HepG2 (cell line): ENCODE results near the gene LRRC45. TPM values are rescaled to one million over a fixed set of nuclear protein-coding genes. Genes with fewer than 3 reads are reported as not detected.

Experiments used
- ARID4A ChIP-seq: sonication (generic); formaldehyde crosslinking; IDR thresholded peaks from 2 replicates; pipeline ENCODE4 v1.5.0; 2020; ENCODE audit warnings: mild to moderate bottlenecking, missing genetic modification reagents, borderline replicate concordance
- E2F1 ChIP-seq: sonication (generic); formaldehyde crosslinking; IDR thresholded peaks from 2 replicates; pipeline ENCODE4 v1.5.0; 2020; ENCODE audit warnings: missing genetic modification reagents
- ETV5 ChIP-seq: IDR thresholded peaks from 2 replicates; pipeline ENCODE4 v1.6.1; 2018; ENCODE audit warnings: missing biosample characterization, missing genetic modification reagents, inconsistent platforms, borderline replicate concordance
- GABPB1 ChIP-seq: IDR thresholded peaks from 2 replicates; pipeline ENCODE4 v1.6.1; 2016; ENCODE audit warnings: mild to moderate bottlenecking, missing genetic modification reagents, moderate library complexity, missing compliant biosample characterization
- GTF2F1 ChIP-seq: fragments of 150-350 bp; IDR thresholded peaks from 2 replicates; pipeline ENCODE4 v1.6.1; 2014; ENCODE audit warnings: low read length
- HCFC1 ChIP-seq: fragments of 150-350 bp; IDR thresholded peaks from 2 replicates; pipeline ENCODE4 v1.6.1; 2014; ENCODE audit warnings: low read depth, low read length
- HNF4A ChIP-seq: sonication (generic); formaldehyde crosslinking; IDR thresholded peaks from 2 replicates; pipeline ENCODE4 v1.4.0; 2020; ENCODE audit warnings: missing genetic modification reagents
- NPAS2 ChIP-seq: sonication (generic); formaldehyde crosslinking; IDR thresholded peaks from 2 replicates; pipeline ENCODE4 v1.8.0; 2022; ENCODE audit warnings: mild to moderate bottlenecking, missing genetic modification reagents, borderline replicate concordance
- SCMH1 ChIP-seq: sonication (generic); formaldehyde crosslinking; IDR thresholded peaks from 2 replicates; pipeline ENCODE4 v1.9.0; 2021; ENCODE audit warnings: missing genetic modification reagents, mild to moderate bottlenecking, borderline replicate concordance
- SETDB1 ChIP-seq: sonication (generic); formaldehyde crosslinking; IDR thresholded peaks from 2 replicates; pipeline ENCODE4 v1.5.1; 2020; ENCODE audit warnings: missing genetic modification reagents, mild to moderate bottlenecking, borderline replicate concordance
- SMC3 ChIP-seq: IDR thresholded peaks from 2 replicates; pipeline ENCODE4 v1.6.1; 2011; ENCODE audit warnings: low read length, improper control_type of control experiment
- SPEN ChIP-seq: sonication (generic); formaldehyde crosslinking; IDR thresholded peaks from 2 replicates; pipeline ENCODE4 v1.5.1; 2020; ENCODE audit warnings: low read depth, mild to moderate bottlenecking, missing genetic modification reagents
- SYNCRIP ChIP-seq: fragments of 200-400 bp; formaldehyde crosslinking; IDR thresholded peaks from 2 replicates; pipeline ENCODE4 v1.6.1; 2018; ENCODE audit warnings: mild to moderate bottlenecking, low read depth, low read length; ENCODE audit not compliant: insufficient read depth
- TAF15 ChIP-seq: fragments of 200-400 bp; formaldehyde crosslinking; IDR thresholded peaks from one replicate; pipeline ENCODE4 v1.6.1; 2018; ENCODE audit warnings: mild to moderate bottlenecking, low read depth, low read length; ENCODE audit not compliant: poor library complexity, severe bottlenecking
- ZBTB1 ChIP-seq: sonication (generic); formaldehyde crosslinking; IDR thresholded peaks from 2 replicates; pipeline ENCODE4 v1.4.0; 2020; ENCODE audit warnings: missing genetic modification reagents, borderline replicate concordance
- ZNF468 ChIP-seq: sonication (generic); formaldehyde crosslinking; IDR thresholded peaks from 2 replicates; pipeline ENCODE4 v1.8.0; 2022; ENCODE audit warnings: mild to moderate bottlenecking, moderate library complexity, missing genetic modification reagents
- ZNF646 ChIP-seq: sonication (generic); formaldehyde crosslinking; IDR thresholded peaks from 2 replicates; pipeline ENCODE4 v1.9.0; 2021; ENCODE audit warnings: mild to moderate bottlenecking, missing genetic modification reagents
- ZNF782 ChIP-seq: sonication (generic); formaldehyde crosslinking; IDR thresholded peaks from 2 replicates; pipeline ENCODE4 v1.4.0; 2020; ENCODE audit warnings: missing genetic modification reagents, mild to moderate bottlenecking, borderline replicate concordance
- polyA plus RNA-seq, 8 experiments: library from polyadenylated mRNA; depleted of rRNA in 3 of 8; stranded (reverse) in 7 of 8; unstranded in 1 of 8; fragments of >200 nt; fragmentation: Illumina TruSeq in 4 of 8; extraction: Trizol in 4 of 8; gene quantifications; 2 replicates each; pipeline versions ENCODE4 v1.2.1 to v1.2.3, GENCODE V29; 2011 to 2016; ENCODE audit warnings: low read depth in 4 of 8, missing spikeins in 1 of 8, mixed read lengths in 1 of 8; ENCODE audit not compliant: insufficient read depth in 1 of 8
- total RNA-seq, 5 experiments: library from RNA; depleted of rRNA; stranded (reverse); fragments of >200 nt; fragmentation: Illumina TruSeq; extraction: Trizol; gene quantifications; 2 replicates each; pipeline ENCODE4 v1.2.3, GENCODE V29; 2016; ENCODE audit warnings: low read depth in 1 of 5

LRRC45 gene
- total and polyA plus RNA-seq, 2 of the 13 experiments (the other 11 are each of a cell fraction or from before 2014, with no cell fraction given): 11.6 to 48.1 TPM

- TF ChIP-seq E2F1 (CRISPR knock-in tag): no peak
- TF ChIP-seq ARID4A (CRISPR knock-in tag): peak; percentile 85
- TF ChIP-seq ZBTB1 (CRISPR knock-in tag): no peak
- TF ChIP-seq TAF15: peak; percentile 95
- TF ChIP-seq SPEN (CRISPR knock-in tag): peak; percentile 66; the same call in 1 of the 2 replicates
- no peak for TF ChIP-seq ZNF646 (CRISPR knock-in tag)
- peak; percentile 87; the same call in 1 of the 2 replicates for TF ChIP-seq ZNF782 (CRISPR knock-in tag)
- TF ChIP-seq ZNF468 (CRISPR knock-in tag): no peak
- no peak for TF ChIP-seq NPAS2 (CRISPR knock-in tag)
- TF ChIP-seq SYNCRIP: no peak
- no peak for TF ChIP-seq HCFC1
- no peak for TF ChIP-seq SCMH1 (CRISPR knock-in tag)
- no peak for TF ChIP-seq GTF2F1
- no peak for TF ChIP-seq SETDB1
- no peak for TF ChIP-seq HNF4A (CRISPR knock-in tag)
- TF ChIP-seq GABPB1 (CRISPR knock-in tag): peak; percentile 94
- TF ChIP-seq ETV5 (CRISPR knock-in tag): peak; percentile 88
- TF ChIP-seq SMC3: no peak
Observed at GRCh38 chr17:82022310-82022980, 660 bp upstream of the LRRC45 start, which contains the start of gene CENPX (continued).
